Measurements from ENCODE around the gene SLC1A4.
"Not testable (repeated sequence)": the region's sequence is repeated elsewhere in the genome, so short reads cannot be mapped to it uniquely, and the experiment has no call there.

SLC1A4 gene

DNA sequence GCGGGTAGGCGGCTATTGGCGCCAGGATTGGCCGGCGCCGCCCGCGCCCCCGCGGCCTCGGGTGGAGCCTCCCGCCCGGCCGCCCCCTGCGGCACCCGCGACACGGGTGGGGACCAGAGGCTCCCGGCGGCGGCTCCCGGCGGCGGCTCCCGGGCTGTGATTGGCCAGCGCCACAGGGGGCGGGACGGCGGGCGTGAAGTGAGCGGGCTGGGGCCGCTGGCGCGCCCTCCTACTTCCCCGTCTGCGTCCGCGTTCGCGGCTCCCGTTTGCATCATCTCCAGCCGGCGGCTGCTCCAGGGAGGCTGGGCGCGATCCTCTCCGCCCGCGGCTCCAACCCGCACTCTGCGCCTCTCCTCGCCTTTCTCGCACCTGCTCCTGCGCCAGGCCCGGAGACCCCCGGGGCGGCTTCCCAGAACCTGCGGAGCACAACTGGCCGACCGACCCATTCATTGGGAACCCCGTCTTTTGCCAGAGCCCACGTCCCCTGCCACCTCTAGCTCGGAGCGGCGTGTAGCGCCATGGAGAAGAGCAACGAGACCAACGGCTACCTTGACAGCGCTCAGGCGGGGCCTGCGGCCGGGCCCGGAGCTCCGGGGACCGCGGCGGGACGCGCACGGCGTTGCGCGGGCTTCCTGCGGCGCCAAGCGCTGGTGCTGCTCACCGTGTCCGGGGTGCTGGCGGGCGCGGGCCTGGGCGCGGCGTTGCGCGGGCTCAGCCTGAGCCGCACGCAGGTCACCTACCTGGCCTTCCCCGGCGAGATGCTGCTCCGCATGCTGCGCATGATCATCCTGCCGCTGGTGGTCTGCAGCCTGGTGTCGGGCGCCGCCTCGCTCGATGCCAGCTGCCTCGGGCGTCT, at the start of gene SLC1A4:
SLC1A4 (plus strand) TSS at position 274 of the 856 bp plus-strand sequence; CDS start at position 519, 245 bp downstream.
- FAIRE-seq, result no peak

DNA sequence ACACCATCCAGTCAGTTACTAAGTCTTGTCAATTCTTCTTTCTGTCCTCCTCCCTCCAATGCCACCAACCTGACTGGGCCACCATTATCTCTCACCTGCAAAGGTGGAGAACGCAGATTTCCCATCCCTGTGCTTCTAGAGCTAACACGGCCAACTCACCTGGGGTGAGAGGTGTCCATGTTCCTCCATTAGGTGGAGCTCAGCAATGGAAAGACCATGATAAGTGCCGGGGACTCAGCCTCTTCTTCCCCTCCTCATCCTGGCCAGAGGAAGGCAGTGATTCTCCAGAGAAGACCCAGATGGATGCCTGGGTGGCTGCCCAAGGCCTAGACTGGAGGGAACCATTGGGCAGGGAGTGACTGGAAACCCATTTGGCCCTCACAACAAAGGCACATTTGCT, 48.1 kb upstream of the SLC1A4 start:
- FAIRE-seq, result no peak

DNA sequence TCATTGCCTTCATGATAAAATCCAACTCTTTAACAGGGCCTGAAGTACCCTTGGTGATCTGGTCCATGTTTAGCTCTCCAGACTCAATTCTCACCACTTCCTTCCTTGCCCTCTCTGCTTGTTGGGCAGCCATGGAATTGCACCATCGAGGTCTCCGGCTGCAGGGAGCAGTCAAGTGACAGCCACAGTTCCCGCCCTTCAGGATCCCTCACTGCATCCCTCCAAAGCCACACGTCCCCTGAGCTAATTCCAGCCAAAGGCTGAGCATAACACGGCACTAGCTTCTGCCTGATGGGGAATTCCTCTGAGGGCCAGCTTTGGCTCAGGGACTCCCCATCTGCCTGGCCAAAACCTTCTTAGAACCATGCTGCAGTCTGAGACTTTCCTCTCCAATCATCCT, 47.4 kb upstream of the SLC1A4 start:
- FAIRE-seq, result no peak

DNA sequence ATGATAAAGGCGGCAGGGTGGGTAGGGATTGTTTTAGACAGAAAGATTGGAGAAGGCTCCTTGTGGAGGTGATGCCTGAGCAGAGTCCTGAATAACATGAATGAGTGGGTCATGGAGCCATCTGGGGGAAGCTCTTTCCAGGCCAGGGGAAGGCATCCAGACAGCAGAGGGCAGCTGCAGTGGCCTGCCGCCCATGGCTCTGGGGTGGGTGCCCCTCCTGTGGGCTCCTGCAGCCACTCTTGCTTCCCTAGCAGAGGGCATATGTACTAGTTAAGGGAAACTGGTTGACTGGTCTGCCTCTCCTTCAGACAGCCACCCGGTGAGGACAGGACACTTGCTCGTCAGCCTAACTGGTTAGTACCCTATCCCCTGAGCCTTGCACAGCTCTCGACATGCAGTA, 46.5 kb upstream of the SLC1A4 start:
- no peak for FAIRE-seq

DNA sequence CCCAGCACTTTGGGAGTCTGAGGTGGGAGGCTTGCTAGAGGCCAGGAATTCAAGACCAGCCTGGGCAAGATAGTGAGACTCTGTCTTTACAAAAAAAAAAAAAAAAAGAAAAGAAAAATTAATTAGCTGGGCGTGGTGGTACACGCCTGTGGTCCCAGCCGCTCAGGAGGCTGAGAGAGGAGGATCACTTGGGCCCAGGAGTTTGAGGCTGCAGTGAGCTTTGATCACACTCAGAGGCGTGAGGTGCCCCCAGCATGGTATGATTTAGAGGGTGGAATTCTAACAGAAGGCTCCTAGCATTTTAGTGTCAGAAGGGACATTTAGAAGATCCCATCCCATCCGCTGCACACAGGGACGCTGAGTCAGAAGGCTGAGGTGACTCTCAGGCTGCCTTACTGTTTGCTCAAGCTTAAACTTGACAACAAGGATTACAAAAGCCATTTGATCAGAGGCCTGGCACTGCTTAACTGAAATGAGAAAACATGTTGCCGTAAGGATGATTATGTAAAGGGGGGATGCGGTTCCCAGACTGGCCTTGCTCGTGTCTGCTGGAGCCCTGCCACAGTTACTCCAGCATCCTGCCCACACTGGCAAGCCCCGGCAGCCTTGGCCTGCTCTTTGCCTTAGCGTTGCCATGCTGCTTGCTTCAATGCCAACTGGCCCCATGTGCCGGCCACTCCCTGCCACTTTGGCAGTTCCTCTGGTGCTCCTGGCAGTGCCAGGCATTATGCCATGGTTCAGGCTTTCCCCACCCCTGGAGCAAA, 45.6 kb upstream of the SLC1A4 start:
- FAIRE-seq, result no peak

DNA sequence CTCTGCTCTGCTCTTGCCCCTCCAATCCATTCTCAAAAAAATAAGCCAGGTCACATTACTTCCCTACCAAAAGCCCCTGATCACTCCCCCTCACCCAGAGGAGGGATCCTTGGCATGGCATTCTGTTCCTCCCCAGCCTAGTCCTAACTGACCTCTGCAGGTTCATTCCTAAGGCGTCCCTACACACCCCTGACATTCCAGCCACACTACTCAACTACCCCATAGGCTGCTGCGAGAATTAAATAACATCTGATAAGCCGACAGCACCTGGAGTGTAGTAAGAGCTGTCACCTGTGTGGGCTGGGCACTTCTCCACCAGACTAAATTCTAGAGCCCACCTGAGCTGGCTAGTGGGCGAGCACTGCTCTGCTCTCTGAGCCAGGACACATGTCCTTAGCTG, 44.7 kb upstream of the SLC1A4 start:
- FAIRE-seq, result no peak

DNA sequence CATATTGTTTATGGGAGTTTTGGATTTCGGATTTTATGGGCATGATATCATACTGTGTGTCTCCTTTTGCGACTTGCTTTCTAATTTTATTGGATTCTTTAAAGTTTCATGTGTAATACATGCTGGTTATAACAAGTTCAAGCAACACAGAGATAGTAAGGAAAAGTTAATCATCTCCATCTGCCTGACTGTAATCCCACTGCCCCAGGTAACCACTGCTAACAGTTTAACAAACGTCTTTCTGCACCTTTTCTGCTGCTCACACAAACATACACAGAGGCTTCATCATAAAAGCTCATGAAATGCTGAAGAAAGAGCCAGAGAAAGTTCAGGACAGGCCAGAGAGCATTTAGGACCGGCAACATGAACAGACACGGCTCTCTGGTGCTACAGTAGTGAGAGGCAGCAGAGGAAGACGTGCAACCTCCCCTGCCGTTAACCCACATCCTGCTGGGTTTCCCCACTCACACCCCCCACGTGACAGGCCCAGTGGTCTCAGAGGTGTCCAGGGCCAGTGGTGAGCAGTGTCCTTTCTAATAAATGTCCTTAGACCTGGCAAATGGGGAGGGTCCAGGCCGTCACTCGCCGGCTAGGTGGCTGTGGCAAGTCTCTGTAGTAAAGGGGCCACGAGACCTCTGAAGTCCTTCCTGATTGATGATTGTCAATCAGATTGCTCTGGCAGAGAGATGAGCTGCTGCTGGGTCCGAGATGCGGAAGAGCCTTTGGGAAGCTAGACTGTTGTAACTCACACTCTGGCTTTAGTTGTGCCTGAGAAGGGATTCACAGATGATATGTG, 43.0 kb upstream of the SLC1A4 start:
- FAIRE-seq, result no peak

DNA sequence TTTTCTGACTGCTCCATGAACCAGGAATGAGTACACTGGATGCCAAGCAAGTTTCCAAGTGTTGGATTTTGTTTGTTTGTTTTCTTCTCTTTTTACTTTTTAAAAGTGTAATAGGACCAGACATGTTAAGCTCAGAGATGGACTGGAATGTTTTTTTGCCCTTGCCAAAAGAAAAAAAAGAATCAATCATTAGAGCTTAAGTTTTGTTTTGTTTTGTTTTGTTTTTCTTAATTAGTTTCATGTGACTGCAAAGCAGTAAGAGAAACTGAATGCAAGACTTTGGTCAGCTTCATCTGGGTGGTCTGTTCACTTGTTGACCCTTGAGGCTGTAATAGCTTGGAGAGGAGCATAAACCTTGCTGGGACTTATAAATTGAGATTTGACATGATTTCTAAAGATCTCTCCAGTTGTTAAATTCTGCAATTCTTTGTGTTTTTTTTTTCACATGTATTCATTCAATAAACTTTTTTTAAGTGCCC, 42.4 kb upstream of the SLC1A4 start:
- no peak for FAIRE-seq

DNA sequence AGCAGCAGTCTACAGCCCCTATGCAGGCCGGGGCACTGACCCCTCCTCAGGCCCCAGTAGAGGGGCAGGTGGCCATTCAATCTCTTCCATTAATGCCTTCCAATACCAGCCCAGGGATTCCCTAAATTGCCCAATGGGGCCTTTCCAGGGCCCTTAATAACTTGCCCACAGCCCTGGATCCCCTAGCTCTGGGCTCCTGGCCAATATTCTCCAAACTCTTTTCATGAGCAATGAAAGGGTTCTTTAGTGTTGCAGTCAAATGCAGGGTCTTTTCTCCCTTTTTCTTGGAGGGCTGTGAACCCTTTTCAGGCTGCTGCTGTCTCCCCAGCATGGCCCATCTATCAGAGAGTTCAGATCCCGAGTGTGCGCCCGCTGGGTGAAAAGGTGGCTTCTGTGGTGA, 41.3 kb upstream of the SLC1A4 start:
- FAIRE-seq, result no peak

DNA sequence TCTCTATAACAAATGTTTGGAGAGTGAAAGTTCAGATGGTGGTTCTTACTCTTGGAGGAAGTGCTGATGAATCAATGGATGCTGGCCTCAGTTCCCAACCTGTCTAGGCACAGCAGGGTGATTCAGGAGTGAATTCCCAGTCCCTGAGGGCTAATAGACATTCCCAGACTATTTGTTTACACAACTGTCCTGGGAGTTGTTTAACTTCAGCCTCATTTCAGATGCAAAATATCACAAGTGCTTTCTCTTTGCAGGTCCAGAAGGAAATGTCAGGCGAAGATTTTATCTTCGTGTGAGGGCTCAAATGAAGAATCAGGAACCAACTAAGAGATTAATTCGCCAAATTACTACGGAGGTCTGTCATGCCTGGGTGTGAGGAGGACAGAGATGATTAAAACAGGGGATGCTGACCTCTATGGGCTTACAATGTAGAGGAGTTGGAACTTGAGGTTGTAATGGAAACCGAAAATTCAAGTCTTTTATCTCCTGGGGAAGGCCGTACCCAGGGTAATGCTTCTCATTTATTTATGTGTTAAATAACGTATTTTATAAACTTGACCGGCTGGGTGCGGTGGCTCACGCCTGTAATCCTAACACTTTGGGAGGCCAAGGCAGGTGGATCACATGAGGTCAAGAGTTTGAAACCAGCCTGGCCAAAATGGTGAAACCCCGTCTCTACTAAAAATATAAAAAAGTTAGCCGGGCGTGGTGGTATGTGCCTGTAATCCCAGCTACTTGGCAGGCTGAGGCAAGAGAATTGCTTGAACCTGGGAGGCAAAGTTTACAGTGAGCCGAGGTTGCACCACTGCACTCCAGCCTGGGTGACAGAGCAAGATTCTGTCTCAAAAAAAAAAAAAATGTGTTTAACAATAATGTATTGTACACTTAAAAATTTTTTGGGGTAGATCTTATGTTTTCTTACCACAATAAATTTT, 38.7 kb upstream of the SLC1A4 start:
- no peak for FAIRE-seq

DNA sequence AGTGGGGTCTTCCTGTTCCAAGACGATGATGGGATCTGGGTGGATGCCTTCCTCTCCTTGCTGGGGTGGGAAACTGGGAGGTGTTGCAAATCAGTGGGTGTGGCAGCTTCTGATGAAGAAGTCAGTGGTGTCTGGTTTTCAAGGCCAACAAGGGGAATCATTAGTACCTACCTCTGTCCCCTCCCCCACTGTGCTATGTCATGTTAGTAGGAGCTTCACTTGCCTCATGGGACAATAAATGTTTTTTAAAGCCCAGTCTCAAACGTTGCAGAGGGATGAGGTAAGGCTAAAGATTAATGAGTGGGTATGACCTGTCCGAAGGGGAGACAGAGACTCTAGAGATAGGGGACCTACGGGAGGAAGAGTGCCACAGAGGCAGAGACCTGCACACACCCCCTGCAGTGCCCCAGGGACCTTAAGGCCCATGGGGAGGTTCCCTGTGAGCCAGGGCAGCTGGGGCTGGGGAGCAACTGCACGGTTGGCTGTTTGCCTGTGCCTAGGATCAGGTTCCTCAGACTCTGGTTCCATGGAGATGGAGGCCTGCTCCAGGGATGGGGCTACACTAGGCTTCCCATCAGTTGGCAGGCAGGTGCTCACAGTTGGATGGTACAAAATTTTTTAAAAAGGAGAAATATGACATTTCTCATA, 37.8 kb upstream of the SLC1A4 start:
- FAIRE-seq, result no peak

DNA sequence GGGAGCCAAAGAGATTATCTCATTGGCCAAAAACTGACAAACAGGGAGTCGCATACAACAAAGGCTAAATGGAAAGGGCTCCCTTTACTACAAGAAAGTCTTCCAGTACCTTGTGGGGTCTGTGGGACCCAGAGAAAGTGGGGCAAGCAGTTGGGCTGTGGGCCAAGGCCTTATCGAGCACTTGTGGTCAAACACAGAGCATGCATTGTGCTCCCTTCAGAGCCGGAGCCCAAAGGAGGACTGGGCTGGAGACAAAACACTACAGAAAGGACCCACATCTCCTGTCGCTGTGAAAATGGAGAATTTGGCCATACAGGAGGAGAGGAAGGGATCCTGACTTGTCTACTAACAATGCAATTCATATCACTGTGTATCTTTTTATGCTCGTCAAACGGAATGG, 37.1 kb upstream of the SLC1A4 start:
- FAIRE-seq, result no peak

DNA sequence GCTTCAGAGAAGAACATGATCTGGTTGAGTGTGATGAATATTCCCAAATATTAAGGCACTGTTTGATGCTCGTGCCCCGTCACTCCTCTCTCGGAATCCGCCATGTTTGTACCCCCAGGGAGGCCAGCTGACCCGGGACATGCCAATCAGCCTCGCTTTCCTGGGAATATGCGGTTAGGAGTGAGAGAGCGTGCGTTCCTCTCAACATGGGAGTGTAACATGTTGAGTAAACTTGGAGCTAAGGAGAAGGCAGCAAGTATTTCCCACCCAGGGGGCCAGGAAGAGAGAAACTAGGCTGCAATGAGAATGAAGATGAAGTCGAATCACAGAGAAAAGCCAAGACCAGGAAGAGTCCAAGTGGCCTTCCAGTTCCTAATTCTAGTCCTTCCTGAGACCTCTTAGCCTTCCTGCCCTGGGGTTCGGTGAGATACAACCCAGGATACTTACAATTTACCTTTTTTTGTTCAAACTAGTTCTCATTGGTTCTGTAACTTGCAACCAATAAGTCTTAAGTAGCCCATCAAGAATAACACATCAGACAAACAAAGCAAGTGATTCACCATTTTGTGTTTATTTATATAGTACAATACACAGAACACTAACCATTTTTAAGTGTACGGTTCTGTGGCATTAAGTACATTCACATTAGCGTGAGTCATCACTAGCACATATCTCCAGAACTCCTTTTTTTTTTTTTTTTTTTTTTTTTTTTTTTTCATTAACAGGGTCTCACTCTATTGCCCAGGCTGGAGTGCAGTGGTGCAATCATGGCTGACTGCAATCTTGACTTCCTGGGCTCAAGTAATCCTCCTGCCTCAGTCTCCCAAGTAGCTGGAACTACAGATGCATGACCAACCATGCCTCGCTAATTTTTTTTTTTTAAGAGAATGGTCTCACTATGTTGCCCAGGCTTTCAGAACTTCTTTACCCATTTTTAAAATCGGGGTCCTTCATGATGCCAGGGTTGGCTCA, 36.4 kb upstream of the SLC1A4 start:
- FAIRE-seq, result no peak

DNA sequence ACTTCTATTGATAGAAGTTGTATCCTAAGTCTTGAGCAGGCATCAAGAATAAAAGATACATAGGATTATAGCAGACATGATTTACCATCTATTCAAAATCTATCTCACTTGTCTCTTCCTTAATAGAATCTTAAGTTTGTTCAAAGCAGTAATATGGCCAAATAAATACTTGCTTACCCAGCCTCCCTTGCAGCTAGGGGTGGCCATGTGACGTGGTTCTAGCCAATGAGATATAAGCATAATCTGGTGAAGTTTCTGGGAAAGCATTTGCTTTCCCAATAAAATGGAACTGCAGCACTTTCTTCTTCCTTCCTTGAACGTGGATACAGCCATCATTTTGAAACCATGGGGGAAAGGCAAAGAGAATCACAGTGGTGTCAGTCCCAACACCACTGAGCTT, 33.7 kb upstream of the SLC1A4 start:
- no peak for FAIRE-seq

DNA sequence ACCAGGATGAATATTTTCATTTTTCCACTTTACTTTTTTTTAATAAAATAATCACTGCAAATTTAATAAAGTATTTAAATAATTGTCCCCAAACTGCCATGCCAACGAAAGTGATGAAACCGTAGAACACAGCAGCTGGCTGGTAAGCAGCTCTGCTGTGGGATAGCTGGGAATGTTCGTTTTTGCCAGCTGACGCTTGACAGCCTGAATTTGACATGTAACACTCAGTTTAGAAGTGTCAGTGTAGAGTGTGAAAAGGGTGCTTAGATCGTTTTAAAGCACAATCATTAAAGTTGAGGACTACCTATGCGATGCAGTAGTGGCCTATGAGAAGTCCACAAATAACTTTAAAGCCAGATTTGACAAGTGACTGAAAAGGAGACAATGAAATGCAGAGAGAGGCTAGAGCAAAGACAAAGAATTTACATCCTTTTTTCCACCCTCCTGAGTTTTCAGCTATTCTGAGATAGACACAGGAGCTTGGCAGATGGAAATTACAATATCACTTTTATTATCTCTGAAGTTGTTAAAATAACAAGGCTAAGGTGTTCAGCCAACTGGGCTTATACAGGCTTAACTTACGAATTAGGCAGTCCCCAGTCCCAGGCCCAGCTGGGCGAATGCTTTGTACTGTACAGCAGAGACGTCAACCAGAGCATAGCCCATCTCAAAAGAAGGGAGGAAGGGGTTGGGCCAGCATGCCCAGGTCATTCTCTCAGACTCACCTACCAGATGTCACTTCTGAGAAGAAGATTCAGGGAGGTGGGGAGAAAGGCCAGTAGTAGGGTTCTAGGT, 31.9 kb upstream of the SLC1A4 start:
- no peak for FAIRE-seq

DNA sequence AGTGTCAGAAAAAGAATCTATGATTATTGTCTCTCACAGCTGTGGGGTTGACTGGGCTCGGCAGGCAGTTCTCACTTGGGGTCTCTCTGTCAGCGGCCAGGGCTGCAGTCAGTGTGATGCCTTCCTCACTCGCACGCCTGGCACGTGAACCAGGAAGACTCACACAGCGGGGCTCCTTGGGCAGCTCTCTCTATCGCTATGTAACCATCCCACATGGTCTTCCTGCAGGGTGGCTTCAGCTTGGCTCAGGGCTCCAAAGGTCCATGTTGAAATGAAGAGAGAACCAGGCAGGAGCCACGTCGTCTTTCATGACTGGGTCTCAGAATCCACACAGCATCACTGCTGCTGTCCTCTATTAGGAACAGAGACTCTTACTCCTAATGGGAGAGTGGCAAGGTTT, 30.6 kb upstream of the SLC1A4 start:
- FAIRE-seq, result no peak

DNA sequence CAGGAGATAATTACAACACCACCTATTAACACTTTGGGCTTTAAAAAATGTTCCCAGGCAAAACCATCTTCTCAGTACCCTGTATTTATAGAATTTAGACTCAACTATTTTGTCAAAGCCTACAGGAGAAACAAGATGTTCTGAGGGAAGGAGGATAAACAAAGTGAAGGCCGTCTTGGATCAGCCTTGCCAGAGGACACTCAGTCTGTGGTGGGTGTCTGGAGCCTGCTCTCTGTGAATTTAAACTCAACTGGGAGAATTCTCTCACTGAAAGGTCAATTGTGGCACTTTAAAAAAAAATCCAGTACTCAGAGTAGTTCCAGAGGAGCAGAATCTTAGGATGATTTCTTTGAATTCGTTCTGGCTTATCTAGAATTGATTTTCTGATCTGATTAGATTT, 28.4 kb upstream of the SLC1A4 start:
- FAIRE-seq, result no peak

DNA sequence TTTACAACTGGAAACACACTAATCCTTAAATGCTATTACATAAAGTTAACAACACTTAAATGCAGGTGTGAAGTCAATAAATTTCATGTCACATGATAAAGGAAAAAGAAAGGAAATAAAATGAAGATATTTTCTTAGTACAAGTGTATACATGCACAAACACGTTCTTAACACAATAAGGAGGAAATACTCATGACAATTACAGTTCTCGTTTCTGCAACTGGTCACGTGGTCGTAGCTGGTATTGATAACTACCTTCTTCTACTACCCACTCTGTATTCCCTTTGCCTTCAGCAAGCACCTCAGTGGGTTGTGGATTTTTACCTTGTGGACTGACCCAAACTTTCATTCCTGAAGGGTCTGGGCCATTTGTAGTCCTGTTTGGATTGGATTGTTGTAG, 26.1 kb upstream of the SLC1A4 start:
- not testable (repeated sequence) for FAIRE-seq

DNA sequence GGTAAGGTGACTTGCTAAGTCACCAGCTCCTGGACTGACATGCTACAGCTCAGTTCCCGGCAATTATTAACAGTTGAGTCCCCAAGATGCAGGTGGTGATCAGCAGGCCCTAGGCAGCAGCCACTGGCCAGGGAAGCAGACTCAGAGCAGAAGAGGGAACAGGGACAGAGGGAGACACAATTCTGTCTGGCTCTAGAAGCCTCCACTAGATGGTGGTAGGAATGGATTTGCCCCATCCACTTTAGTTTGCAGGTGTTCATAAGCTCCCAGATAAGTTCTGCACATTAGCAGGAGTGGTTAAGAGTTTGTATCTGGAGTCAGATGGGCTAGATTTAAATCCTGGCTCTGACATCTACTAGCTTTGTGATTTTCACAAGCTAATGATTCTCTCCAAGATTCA, 25.5 kb upstream of the SLC1A4 start:
- FAIRE-seq, result no peak

DNA sequence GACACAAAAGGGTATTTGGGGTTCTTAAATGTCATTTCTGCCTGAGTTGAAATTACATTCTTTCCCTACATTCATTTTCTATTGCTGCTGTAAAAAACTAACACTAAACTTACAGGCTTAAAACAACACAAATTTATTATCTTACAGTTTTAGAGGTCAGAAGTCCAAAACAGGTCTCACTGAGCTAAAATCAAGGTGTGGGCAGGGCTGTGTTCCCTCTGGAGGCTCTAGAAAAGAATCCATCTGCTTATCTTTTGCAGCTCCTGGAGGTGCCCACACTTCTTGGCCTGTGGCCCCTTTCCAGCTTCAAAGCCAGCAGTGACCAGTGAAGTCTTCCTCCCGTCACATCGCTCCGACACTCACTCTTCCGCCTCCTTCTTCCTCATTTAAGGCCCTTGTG, 23.2 kb upstream of the SLC1A4 start:
- no peak for FAIRE-seq

All from A204.1 (cell line).